ENCODE measurements around the gene HYDIN. TPM values are rescaled to one million over a fixed set of nuclear protein-coding genes. Genes with fewer than 3 reads are reported as not detected.
"Not testable (repeated sequence)": the region's sequence is repeated elsewhere in the genome, so short reads cannot be mapped to it uniquely, and the experiment has no call there.

The HYDIN gene
- total and polyA plus RNA-seq, 3 experiments from 2014 or later, result not detected

DNA sequence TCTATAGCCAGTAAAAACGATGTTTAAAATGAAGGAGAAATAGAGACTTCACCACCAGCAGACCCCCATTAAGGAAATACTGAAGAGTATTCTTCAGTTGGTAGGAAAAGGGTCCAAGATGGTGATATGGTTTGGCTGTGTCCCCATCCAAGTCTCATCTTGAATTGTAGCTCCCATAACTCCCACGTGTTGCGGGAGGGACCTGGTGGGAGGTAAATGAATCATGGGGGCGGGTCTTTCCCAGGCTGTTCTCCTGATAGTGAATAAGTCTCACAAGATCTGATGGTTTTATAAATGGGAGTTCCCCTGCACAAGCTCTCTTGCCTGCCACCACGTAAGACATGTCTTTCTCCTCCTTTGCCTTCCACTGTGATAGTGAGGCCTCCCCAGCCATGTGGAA lies 352.6 kb downstream of the HYDIN start:
- H3K4me3 Mint-ChIP-seq; H3K36me3 ChIP-seq (ENCODE audit: insufficient read depth, low read length); H3K4me1 ChIP-seq (ENCODE audit: insufficient read depth, low read length); H3K4me3 ChIP-seq (ENCODE audit: low read length); H3K27me3 ChIP-seq (ENCODE audit: insufficient read depth, low read length, poor library complexity, severe bottlenecking); H3K9me3 Mint-ChIP-seq; H3K4me1 Mint-ChIP-seq; CTCF ChIA-PET; DNase-seq; H3K9me3 ChIP-seq (ENCODE audit: low read length); H3K27ac Mint-ChIP-seq; POLR2A ChIA-PET; H3K36me3 Mint-ChIP-seq; H3K27ac ChIP-seq (ENCODE audit: low read depth, low read length); H3K27me3 Mint-ChIP-seq: not testable (repeated sequence)

DNA sequence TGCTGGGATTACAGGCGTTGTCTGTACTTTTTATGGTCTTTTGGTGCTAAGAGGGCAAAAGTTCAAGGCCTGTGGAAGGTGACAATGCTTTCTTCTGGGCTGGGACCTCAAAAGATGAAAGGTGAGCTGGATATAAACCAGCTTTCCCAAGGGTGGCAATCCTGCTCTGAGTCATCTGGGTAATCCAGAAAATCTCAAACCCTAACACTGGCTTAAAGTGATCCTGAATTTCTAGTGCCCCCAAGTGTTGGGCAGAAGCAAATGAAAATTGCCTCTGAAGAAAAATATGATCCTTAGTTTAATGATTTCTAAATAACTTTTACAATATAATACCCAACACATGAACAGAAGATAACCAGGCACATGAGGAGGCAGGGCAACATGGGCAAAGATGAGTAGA lies 354.1 kb downstream of the HYDIN start:
- CTCF ChIA-PET; H3K36me3 Mint-ChIP-seq; H3K4me1 Mint-ChIP-seq; H3K27ac ChIP-seq (ENCODE audit: low read depth, low read length); H3K27ac Mint-ChIP-seq; H3K4me1 ChIP-seq (ENCODE audit: insufficient read depth, low read length); H3K9me3 ChIP-seq (ENCODE audit: low read length); H3K4me3 ChIP-seq (ENCODE audit: low read length); POLR2A ChIA-PET; H3K27me3 Mint-ChIP-seq; H3K9me3 Mint-ChIP-seq; DNase-seq; H3K36me3 ChIP-seq (ENCODE audit: insufficient read depth, low read length); H3K4me3 Mint-ChIP-seq; H3K27me3 ChIP-seq (ENCODE audit: insufficient read depth, low read length, poor library complexity, severe bottlenecking): not testable (repeated sequence)

DNA sequence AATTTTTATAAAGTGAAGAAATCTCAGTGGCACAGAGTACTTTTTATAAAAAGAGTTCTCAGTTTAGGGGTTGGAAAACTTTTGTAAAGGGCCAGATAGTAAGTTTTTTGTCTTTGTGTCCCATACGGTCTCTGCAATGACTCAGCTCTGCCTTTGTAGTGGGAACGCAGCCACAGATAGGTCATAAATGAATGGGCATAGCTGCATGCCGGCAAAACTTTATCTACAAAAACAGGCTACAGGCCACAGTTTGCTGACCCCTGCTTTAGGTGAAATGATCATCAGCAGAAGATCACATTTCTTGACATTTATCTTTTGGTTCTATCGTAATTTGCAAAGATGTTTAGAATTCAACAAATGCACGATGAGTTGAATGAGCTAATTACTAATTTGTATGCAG lies 365.8 kb downstream of the HYDIN start:
- H3K9me3 Mint-ChIP-seq; H3K27ac Mint-ChIP-seq; H3K4me3 ChIP-seq (ENCODE audit: low read length); H3K27me3 Mint-ChIP-seq; H3K4me1 Mint-ChIP-seq; H3K4me3 Mint-ChIP-seq; DNase-seq; H3K27ac ChIP-seq (ENCODE audit: low read depth, low read length); H3K9me3 ChIP-seq (ENCODE audit: low read length); H3K36me3 ChIP-seq (ENCODE audit: insufficient read depth, low read length); CTCF ChIA-PET; H3K36me3 Mint-ChIP-seq; H3K27me3 ChIP-seq (ENCODE audit: insufficient read depth, low read length, poor library complexity, severe bottlenecking); POLR2A ChIA-PET; H3K4me1 ChIP-seq (ENCODE audit: insufficient read depth, low read length): not testable (repeated sequence)

DNA sequence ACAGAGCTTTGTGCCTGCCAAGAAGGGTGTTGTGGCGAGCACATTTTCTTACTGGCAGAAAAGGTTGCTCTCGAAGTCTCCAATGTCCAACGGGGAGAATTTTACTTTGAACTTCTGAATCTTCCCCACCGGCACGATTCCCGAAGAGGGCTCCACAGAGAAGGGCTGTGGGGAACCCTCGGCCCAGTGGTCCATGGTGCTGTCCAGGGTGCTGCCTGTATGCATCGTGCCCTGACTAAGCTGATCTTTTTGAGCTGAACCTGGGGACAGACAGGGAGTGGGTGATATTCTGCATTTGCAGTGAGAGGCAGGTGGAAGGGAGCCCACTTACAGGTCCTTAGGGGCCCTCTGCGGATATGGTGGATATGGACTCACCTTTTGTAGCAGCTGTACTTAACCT lies 368.5 kb downstream of the HYDIN start:
- H3K4me3 ChIP-seq (ENCODE audit: low read length); H3K27ac ChIP-seq (ENCODE audit: low read depth, low read length); H3K4me3 Mint-ChIP-seq; H3K4me1 ChIP-seq (ENCODE audit: insufficient read depth, low read length); H3K36me3 ChIP-seq (ENCODE audit: insufficient read depth, low read length); H3K27ac Mint-ChIP-seq; H3K4me1 Mint-ChIP-seq; H3K27me3 ChIP-seq (ENCODE audit: insufficient read depth, low read length, poor library complexity, severe bottlenecking); H3K36me3 Mint-ChIP-seq; H3K9me3 Mint-ChIP-seq; POLR2A ChIA-PET; H3K27me3 Mint-ChIP-seq; H3K9me3 ChIP-seq (ENCODE audit: low read length); CTCF ChIA-PET; DNase-seq: not testable (repeated sequence)

DNA sequence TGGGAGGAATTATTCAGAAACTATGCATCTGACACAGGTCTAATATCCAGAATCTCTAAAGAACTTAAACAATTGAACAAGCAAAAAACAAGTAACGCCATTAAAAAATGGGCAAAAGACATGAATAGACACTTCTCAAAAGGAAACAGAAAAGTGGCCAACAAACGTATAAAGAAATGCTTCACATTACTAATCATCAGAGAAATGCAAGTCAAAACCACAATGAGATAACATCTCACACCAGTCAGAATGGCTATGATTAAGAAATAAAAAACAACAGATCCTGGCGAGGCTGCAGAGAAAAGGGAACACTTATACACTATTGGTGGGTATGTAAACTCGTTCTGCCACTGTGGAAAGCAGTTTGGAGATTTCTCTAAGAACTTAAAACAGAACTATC lies 379.2 kb downstream of the HYDIN start:
- H3K4me3 ChIP-seq (ENCODE audit: low read length); H3K27me3 ChIP-seq (ENCODE audit: insufficient read depth, low read length, poor library complexity, severe bottlenecking); CTCF ChIA-PET; POLR2A ChIA-PET; H3K9me3 Mint-ChIP-seq; H3K4me3 Mint-ChIP-seq; H3K27me3 Mint-ChIP-seq; H3K36me3 Mint-ChIP-seq; H3K4me1 ChIP-seq (ENCODE audit: insufficient read depth, low read length); H3K36me3 ChIP-seq (ENCODE audit: insufficient read depth, low read length); H3K4me1 Mint-ChIP-seq; H3K9me3 ChIP-seq (ENCODE audit: low read length); H3K27ac ChIP-seq (ENCODE audit: low read depth, low read length); H3K27ac Mint-ChIP-seq; DNase-seq: not testable (repeated sequence)

DNA sequence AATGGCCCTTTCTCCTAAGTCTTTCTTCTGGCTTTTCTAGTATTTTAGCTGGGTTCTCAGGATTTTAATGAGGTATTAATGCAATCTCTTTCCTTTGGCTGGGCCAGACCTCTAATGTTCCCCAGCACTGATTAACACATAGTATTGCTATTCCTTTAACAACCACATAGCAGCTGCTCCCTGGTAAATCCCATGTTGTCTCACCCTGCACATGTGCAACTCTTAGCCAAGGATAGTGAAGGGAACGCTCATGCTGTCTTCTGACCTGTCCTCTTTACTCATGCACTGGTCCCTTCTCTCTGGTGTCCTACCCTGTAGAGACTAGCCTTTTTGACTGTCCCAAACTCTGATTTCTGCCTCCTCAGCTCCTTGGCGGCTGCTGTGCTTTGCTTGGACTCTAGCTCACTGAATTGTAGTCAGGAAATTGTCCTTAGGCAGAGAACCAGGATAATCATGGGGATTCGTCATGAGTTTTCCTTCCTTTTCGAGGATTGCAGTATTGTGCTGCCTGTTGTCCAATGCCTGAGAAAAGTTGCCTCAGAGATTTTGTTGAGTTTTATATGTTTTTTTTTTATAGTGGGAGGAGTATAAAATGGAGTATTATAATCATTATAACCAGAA lies 406.9 kb downstream of the HYDIN start:
- H3K36me3 Mint-ChIP-seq; POLR2A ChIA-PET; H3K27me3 ChIP-seq (ENCODE audit: insufficient read depth, low read length, poor library complexity, severe bottlenecking); H3K27ac ChIP-seq (ENCODE audit: low read depth, low read length); H3K27me3 Mint-ChIP-seq; H3K4me3 Mint-ChIP-seq; H3K36me3 ChIP-seq (ENCODE audit: insufficient read depth, low read length); CTCF ChIA-PET; H3K4me1 ChIP-seq (ENCODE audit: insufficient read depth, low read length); H3K27ac Mint-ChIP-seq; DNase-seq; H3K9me3 Mint-ChIP-seq; H3K4me3 ChIP-seq (ENCODE audit: low read length); H3K9me3 ChIP-seq (ENCODE audit: low read length); H3K4me1 Mint-ChIP-seq: not testable (repeated sequence)

DNA sequence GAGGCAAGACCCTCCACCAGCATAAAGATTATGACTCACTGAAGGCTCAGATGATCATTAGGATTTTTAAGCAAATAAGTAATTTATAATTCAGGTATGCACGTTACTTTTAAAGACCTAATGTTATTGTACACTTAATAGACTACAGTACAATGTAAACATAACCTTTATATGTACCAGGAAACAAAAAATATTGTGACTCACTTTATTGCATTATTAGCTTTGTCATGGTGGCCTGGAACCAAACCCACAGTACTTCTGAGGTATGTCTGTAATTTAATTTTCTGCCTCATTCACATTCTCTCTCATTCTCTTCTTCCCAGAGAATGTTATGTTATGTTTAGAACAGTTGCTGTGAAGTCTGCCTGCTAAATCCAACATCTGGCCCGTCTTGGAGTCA lies 407.8 kb downstream of the HYDIN start:
- CTCF ChIA-PET; H3K27me3 ChIP-seq (ENCODE audit: insufficient read depth, low read length, poor library complexity, severe bottlenecking); H3K9me3 ChIP-seq (ENCODE audit: low read length); H3K27ac Mint-ChIP-seq; H3K4me1 Mint-ChIP-seq; H3K36me3 ChIP-seq (ENCODE audit: insufficient read depth, low read length); H3K4me1 ChIP-seq (ENCODE audit: insufficient read depth, low read length); DNase-seq; H3K36me3 Mint-ChIP-seq; H3K27me3 Mint-ChIP-seq; H3K4me3 ChIP-seq (ENCODE audit: low read length); POLR2A ChIA-PET; H3K27ac ChIP-seq (ENCODE audit: low read depth, low read length); H3K9me3 Mint-ChIP-seq; H3K4me3 Mint-ChIP-seq: not testable (repeated sequence)

DNA sequence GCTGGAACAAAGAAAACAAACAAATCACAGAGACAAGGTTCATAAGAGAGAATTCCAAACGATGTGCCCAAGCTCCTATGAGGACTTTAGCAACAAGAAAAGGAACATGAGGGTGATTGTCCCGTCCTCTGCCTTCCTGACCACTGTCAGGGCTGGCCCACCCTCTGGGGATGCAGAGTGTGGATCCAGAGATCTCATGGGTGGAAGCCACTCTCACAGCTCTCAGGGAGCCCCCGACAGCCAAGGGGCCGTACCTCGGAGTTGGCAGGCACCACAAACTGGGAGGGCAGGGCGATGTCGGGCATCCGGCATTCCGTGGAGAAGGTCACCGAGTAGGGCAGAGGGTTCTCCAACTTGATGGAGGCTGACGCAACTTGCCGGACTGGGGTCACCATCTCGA lies 412.4 kb downstream of the HYDIN start:
- H3K36me3 ChIP-seq (ENCODE audit: insufficient read depth, low read length); H3K9me3 ChIP-seq (ENCODE audit: low read length); H3K27ac Mint-ChIP-seq; H3K36me3 Mint-ChIP-seq; POLR2A ChIA-PET; H3K4me1 Mint-ChIP-seq; H3K4me1 ChIP-seq (ENCODE audit: insufficient read depth, low read length); H3K4me3 ChIP-seq (ENCODE audit: low read length); H3K4me3 Mint-ChIP-seq; H3K27me3 Mint-ChIP-seq; H3K27ac ChIP-seq (ENCODE audit: low read depth, low read length); DNase-seq; CTCF ChIA-PET; H3K27me3 ChIP-seq (ENCODE audit: insufficient read depth, low read length, poor library complexity, severe bottlenecking); H3K9me3 Mint-ChIP-seq: not testable (repeated sequence)

DNA sequence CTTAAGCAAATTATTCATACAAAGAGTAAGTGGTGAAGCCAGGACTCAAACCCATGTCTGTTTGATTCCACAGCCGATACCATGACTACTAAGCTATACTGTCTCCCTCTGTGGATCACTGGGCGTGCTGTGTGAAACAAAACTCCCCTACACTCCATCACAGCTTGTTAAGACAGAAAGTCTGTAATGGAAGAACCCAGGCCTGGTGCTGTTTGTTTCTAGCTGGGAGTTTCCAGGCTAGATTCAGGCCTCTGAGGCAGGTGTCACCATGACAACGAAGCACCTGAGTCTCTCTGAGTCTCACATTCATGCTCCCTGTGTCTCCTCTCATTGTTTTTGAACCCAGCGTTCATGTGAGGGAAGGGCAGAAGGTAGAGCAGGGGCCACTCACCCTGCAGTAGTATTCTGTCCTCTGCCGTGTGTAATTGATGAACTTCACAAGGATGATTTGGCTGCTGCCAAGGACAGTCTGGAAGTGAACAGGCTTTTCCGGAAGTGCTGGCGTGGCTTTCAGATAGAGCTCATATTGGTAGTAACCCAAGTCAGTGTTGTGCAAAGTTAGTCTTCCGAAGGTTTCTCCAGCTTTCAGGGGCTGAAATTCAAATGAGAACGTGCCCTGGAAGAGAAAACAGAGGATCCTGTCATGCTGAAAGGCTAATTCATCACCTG lies 421.0 kb downstream of the HYDIN start:
- H3K27me3 Mint-ChIP-seq, result peaks cover 24 to 36% of the 10 kb centered on the region in 2 donors
- Histone ChIP-seq H3K4me3 (ENCODE audit: low read length) (no peak overlapping the region), H3K27me3 (ENCODE audit: insufficient read depth, low read length, poor library complexity, severe bottlenecking) (peaks cover 7% of the 10 kb centered on the region), H3K27ac (ENCODE audit: low read depth, low read length) (no peak overlapping the region), H3K4me1 (ENCODE audit: insufficient read depth, low read length) (no peaks in the 10 kb centered on the region), H3K9me3 (ENCODE audit: low read length) (no peaks in the 10 kb centered on the region), H3K36me3 (ENCODE audit: insufficient read depth, low read length) (no peaks in the 10 kb centered on the region)
- H3K4me3 Mint-ChIP-seq, result no peak overlapping the region
- POLR2A ChIA-PET, result no interaction called here
- no peak overlapping the region for H3K27ac Mint-ChIP-seq
- no peaks in the 10 kb centered on the region for H3K4me1 Mint-ChIP-seq
- no peak for DNase-seq
- H3K36me3 Mint-ChIP-seq, result no peaks in the 10 kb centered on the region
- no peaks in the 10 kb centered on the region for H3K9me3 Mint-ChIP-seq
- CTCF ChIA-PET, result interaction anchor here (1.8 kb wide), 1 partner anchor 9 kb away, joined by 3 read pairs; the partner anchor contains the start of gene VAC14
